NCI-H2171 treated with DMSO at 0.1 percent for 48 hours (cell line): ENCODE data around the gene LTA4H.
"Not testable (repeated sequence)": the region's sequence is repeated elsewhere in the genome, so short reads cannot be mapped to it uniquely, and the experiment has no call there.

ENCODE experiments used
- DNase-seq: peaks from one replicate; lab custom pipeline; 2025; lab: John Stamatoyannopoulos, UW

The LTA4H gene

DNA sequence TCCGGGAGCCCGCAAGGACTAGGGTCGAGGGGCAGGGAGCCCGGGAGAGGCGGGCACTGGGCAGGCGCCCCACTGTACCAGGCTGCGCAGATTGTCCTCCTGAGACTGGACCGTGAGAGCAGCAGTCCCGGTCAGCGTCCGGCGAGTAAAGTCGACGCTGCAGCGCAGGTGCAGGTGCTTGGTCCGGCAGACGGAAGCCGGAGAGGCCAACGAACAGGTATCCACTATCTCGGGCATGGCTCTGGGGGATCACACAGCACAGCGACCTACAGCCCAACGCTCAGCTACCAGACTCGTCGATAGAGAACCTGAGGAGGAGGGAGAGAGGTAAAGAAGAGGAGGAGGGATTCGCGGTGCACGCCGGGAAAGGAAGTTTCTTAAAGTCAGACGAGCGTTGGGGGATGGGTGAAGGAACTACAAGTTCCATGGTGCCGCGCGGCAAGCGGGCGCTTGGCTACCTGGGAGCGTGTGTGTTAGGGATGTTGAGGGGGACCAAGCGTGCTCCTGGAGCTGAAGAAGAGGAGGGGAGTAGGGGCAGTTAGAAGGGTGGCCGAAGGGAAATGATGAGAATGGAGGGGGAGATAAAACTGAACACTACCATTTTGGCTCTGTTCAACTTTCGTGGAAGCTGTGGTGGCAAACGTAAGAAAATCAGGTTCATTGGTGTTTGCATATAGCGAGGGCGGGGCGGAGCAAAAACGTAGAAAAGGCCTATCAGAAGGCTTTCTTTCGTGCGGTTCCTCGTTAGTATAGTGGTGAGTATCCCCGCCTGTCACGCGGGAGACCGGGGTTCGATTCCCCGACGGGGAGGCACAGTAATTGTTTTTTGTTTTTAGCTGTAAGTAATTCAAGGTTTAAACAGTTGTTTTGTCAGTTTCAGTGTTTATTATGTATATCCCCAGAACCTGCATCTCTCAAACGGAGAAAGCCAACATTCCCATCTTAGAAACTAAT lies at the start of gene LTA4H:
Gene LTA4H, minus strand, starts transcription at position 305 of the 954 bp plus-strand sequence. Its CDS starts 68 bp downstream, at position 237.
- DNase-seq, result peak; percentile 99

DNA sequence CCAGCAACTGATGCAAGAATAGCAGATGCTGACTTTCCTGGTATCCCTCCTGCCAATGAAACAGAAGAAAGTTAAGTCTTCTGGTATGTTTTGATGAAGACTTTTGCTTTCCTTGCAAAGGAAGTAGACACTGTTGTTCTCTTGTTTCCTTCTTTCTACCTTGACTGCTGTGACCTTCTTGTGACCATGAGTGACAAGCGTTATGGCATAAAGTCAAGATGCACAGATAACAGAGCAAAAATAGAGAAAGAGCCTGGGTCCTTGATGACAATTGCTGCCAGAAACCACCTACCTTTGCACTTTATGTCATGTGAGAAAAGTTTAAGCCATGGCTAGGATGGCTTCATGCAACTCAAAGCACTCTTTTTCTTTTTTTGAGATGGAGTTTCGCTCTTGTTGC lies 49.2 kb upstream of the LTA4H start:
- DNase-seq, result no peak

GRCh38 chr12:96083020-96083719 lies 47.8 kb upstream of the LTA4H start:
- no peak for DNase-seq

- DNase-seq, result no peak
Observed at GRCh38 chr12:96081596-96081995, 46.2 kb upstream of the LTA4H start.

- no peak for DNase-seq
Observed at GRCh38 chr12:96078231-96079135, 43.1 kb upstream of the LTA4H start.

DNA sequence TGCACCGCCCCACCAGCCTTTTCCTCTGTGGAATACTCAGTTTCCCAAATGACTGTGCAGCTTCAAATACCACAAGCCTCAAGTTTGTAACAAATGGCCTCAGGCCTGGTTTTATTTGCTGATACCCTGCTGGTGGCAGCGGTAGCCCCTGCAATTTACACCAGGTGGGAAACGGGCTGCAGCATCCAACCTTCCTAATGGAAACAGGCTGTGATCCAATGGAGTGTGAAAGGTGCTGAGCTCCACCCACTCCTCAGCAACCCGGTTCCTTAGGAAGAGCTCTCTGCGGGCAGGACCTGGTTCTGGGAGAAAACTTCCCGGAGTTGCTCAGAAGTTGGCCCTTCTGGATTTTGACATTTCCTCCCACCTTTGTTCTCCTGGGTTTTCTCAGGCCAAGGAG lies 41.7 kb upstream of the LTA4H start:
- no peak for DNase-seq

GRCh38 chr12:96075560-96075959 lies 40.2 kb upstream of the LTA4H start:
- no peak for DNase-seq

GRCh38 chr12:96073346-96074330 lies 38.3 kb upstream of the LTA4H start:
- peak; percentile 72 for DNase-seq

GRCh38 chr12:96070670-96071279 lies 35.4 kb upstream of the LTA4H start:
- DNase-seq, result peak; percentile 96

GRCh38 chr12:96069511-96070231 lies 34.3 kb upstream of the LTA4H start:
- no peak for DNase-seq

DNA sequence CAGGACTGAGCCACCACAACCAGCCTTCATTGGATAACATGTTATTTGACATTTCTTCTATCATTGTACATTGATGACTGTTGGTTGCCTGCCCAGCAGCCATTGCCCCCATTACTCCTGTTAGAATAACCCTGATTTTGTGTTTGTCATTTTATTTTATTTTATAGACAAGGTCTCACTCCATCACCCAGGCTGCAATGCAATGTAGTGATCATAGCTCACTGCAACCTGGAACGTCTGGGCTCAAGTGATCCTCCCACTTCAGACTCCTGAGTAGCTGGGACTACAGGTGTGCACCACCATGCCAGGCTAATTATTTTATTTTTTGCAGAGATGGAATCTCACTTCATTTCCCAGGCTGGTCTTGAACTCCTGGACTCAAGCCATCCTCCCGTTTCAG lies 33.2 kb upstream of the LTA4H start:
- no peak for DNase-seq

GRCh38 chr12:96068111-96068510 lies 32.7 kb upstream of the LTA4H start:
- no peak for DNase-seq

GRCh38 chr12:96065776-96066175 lies 30.4 kb upstream of the LTA4H start:
- not testable (repeated sequence) for DNase-seq

GRCh38 chr12:96064966-96065365 lies 29.6 kb upstream of the LTA4H start:
- DNase-seq, result no peak

DNA sequence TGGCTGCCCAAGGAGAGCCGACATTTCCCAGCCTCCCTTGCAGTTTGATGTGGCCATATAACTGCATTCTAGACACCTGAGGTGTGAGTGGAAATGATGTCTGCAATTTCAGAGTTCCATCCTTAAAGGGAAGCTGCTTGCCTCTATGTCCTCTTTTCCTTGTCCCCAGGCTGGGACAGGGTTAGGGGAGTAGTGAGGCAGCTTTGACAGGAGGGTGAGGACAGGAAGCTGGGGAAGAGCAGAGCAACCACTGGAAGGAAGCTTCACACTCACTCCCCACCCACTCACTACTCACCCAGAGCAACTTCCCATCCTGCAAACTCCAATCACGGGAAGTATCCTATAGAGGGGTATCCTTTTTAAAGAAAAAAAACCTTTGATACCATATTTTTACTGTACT lies 28.9 kb upstream of the LTA4H start:
- DNase-seq, result no peak

DNA sequence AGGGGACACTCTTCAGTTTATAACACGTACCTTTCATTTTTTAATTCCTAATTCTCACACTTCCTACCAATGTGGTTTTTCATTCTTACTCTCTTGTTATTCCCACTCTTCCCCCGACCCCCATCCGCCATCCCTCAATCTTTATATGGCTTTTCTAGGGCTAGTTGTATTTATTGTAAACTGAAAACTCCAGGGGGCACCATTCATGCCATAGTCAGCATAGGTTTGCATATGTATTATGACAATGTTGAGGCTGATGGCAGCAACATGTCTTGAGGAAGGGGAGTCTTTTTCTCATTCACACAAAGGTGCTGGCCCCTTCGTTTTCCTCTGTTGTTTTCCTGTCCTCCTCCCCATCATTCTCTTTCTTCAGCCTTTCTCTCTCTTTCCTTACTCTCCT lies 27.7 kb upstream of the LTA4H start:
- DNase-seq, result no peak

DNA sequence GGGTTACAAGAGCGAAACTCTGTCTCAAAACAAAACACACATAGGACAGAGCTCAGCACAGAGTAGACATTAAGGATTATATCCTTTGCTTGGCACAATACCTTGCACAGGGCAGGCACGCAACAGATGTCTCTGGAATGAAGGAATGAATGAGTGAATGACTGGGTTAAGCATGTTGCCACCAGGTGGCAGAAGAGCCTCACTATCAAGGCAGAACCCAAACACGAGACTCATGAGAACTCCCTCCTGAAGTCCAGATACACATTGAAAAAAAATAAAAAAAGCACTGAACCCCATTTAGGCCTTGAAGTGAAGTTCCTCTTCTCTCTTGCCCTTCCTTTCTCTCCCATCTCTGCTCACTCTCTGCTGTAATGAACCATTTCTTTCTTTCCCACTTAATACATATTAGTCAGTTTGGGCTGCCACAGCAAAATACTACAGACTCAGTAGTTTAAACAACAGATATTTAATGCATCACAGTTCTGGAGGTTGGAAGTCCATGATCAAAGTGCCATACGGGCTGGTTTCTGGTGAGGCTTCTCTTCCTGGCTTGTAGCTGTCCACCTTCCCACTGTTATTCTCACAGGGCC lies 26.6 kb upstream of the LTA4H start:
- DNase-seq, result peak; percentile 78

DNA sequence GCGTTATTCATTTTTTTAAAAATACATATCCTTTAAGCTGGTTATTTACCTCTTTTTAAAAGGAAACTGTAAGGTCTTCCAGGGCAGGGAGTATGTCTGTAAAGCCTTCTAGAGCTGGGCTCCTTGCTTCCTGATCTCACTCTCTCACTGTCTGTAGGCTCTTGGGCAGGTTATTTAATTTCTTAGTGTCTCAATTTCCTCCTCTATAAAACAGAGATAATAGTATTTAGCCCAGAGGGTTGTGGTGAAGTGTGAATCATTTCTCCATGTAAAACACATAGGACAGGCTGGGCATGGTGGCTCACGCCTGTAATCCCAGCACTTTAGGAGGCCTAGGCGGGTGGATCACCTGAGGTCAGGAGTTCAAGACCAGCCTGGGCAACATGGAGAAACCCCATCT lies 25.9 kb upstream of the LTA4H start:
- no peak for DNase-seq

- no peak for DNase-seq
Observed at GRCh38 chr12:96060041-96060440, 24.7 kb upstream of the LTA4H start.
